ENCODE results near the gene NEU3. TPM values are rescaled to one million over a fixed set of nuclear protein-coding genes. Genes with fewer than 3 reads are reported as not detected.

The NEU3 gene
- total RNA-seq, 2 donors from 2014 or later = 3.0 to 8.4 TPM

- no peak overlapping the region for H3K27ac ChIP-seq
- no peaks in the 10 kb centered on the region for H3K27me3 ChIP-seq
- TF ChIP-seq, protein P1, sequence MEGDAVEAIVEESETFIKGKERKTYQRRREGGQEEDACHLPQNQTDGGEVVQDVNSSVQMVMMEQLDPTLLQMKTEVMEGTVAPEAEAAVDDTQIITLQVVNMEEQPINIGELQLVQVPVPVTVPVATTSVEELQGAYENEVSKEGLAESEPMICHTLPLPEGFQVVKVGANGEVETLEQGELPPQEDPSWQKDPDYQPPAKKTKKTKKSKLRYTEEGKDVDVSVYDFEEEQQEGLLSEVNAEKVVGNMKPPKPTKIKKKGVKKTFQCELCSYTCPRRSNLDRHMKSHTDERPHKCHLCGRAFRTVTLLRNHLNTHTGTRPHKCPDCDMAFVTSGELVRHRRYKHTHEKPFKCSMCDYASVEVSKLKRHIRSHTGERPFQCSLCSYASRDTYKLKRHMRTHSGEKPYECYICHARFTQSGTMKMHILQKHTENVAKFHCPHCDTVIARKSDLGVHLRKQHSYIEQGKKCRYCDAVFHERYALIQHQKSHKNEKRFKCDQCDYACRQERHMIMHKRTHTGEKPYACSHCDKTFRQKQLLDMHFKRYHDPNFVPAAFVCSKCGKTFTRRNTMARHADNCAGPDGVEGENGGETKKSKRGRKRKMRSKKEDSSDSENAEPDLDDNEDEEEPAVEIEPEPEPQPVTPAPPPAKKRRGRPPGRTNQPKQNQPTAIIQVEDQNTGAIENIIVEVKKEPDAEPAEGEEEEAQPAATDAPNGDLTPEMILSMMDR (IDR thresholded peaks at IDR 0.05) = no peak
- DNase-seq (ENCODE audit: low spot score) = no peak
- H3K4me1 ChIP-seq = no peaks in the 10 kb centered on the region
- H3K9me3 ChIP-seq = no peaks in the 10 kb centered on the region
- H3K36me3 ChIP-seq = no peaks in the 10 kb centered on the region
- H3K4me3 ChIP-seq = no peak overlapping the region
Measured at GRCh38 chr11:75032550-75032935, 43.8 kb downstream of the NEU3 start.

GRCh38 chr11:75033916-75034315 lies 45.2 kb downstream of the NEU3 start:
- Histone ChIP-seq H3K9me3 (no peaks in the 10 kb centered on the region), H3K27me3 (no peaks in the 10 kb centered on the region), H3K27ac (no peak overlapping the region), H3K36me3 (no peaks in the 10 kb centered on the region), H3K4me1 (no peaks in the 10 kb centered on the region), H3K4me3 (no peak overlapping the region)
- no peak for DNase-seq (ENCODE audit: low spot score)
- TF ChIP-seq, protein P1 (IDR thresholded peaks at IDR 0.05) = no peak

- H3K27me3 ChIP-seq = no peaks in the 10 kb centered on the region
Measured at GRCh38 chr11:75035256-75035655, 46.5 kb downstream of the NEU3 start.

GRCh38 chr11:75035911-75036565 lies 47.3 kb downstream of the NEU3 start:
- H3K4me3 ChIP-seq = no peak overlapping the region

More at GRCh38 chr11:75035256-75035655, 46.5 kb downstream of the NEU3 start:
- no peak for DNase-seq (ENCODE audit: low spot score)
- Histone ChIP-seq H3K9me3 (no peaks in the 10 kb centered on the region), H3K4me1 (no peaks in the 10 kb centered on the region), H3K36me3 (no peaks in the 10 kb centered on the region), H3K27ac (no peak overlapping the region), H3K4me3 (no peak overlapping the region)
- TF ChIP-seq, protein P1 (IDR thresholded peaks at IDR 0.05) = no peak

GRCh38 chr11:75040167-75040770 lies 51.5 kb downstream of the NEU3 start:
- Histone ChIP-seq H3K4me3 (no peak overlapping the region), H3K27me3 (no peaks in the 10 kb centered on the region), H3K36me3 (no peaks in the 10 kb centered on the region), H3K27ac (no peak overlapping the region), H3K4me1 (no peaks in the 10 kb centered on the region), H3K9me3 (no peaks in the 10 kb centered on the region)
- TF ChIP-seq, protein P1 (IDR thresholded peaks at IDR 0.05) = no peak
- DNase-seq (ENCODE audit: low spot score) = no peak

More at GRCh38 chr11:75035911-75036565, 47.3 kb downstream of the NEU3 start:
- DNase-seq (ENCODE audit: low spot score) = no peak
- Histone ChIP-seq H3K4me1 (no peaks in the 10 kb centered on the region), H3K9me3 (no peaks in the 10 kb centered on the region), H3K36me3 (no peaks in the 10 kb centered on the region), H3K27me3 (no peaks in the 10 kb centered on the region), H3K27ac (no peak overlapping the region)
- TF ChIP-seq, protein P1 (IDR thresholded peaks at IDR 0.05) = no peak

Measured in right atrium auricular region (tissue), 2 donors.